HG03521 (cell line): ENCODE data around the gene TNFRSF18.

Experiments used
- ATAC-seq: cut with Tn5 transposase; IDR thresholded peaks from one replicate; pipeline ENCODE4 v1.9.1; 2021; ENCODE audit warnings: mild to moderate bottlenecking, moderate library complexity; ENCODE audit not compliant: unreplicated experiment

The TNFRSF18 gene

GRCh38 chr1:1228596-1229321 is 22.4 kb upstream of the TNFRSF18 start:
- no peak for ATAC-seq

DNA sequence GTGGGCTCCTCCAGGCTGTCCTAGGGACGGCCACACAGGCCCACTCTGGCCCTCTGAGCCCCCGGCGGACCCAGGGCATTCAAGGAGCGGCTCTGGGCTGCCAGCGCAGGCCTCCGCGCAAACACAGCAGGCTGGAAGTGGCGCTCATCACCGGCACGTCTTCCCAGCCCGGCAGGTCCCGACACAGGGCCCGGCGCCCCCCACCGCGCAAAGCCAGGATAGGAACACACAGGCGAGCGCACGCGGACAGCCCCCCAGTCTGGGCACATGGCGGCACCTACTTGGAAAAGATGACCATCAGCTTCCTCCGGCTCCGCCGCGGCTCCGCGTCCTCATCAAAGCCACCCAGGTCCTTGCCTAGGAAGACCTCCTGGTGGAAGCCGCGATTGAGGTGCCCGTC is 21.8 kb upstream of the TNFRSF18 start:
- no peak for ATAC-seq

GRCh38 chr1:1227386-1227785 is 21.0 kb upstream of the TNFRSF18 start:
- no peak for ATAC-seq

- ATAC-seq = no peak
These were observed 20.4 kb upstream of the TNFRSF18 start for GRCh38 chr1:1226566-1227362.

DNA sequence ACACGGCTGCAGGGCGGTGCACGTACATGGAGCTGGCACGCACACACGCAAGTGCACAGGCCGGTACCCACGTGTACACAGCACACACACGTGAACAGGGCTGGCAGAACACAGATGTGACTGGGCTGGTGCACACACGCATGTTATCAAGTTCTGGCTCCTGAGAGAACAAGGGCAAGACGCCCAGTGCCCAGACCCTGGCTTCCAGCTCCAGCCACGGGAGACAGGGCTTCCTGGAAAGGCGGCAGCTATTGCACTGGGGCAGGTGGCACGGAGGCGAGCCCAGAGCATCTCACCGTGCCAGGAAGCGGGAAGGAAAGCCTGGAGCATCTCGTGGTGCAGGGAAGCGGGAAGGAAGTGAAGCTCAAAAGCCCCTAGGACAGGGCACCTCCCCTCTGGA is 19.5 kb upstream of the TNFRSF18 start:
- ATAC-seq = no peak

- no peak for ATAC-seq
These were observed 18.9 kb upstream of the TNFRSF18 start for GRCh38 chr1:1225238-1225845.

DNA sequence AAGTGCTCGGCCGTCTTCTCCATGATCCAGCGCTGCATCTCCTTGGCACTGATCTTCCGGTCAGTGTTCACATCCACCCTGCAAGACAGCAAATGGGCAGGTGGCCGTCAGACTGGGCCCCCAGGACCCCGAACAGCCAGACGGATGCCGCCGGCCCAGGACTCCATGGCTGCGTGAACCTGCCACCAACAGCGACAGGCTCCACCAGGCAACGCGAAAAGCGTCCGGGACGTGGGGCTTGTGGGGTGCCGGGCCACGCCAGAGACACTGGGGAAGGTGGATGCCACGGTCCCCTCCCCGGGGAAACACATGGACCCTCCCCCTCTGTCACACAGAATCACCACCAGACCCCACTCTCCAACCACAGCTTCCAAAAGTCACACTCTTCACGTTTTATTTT is 17.5 kb upstream of the TNFRSF18 start:
- ATAC-seq = no peak

DNA sequence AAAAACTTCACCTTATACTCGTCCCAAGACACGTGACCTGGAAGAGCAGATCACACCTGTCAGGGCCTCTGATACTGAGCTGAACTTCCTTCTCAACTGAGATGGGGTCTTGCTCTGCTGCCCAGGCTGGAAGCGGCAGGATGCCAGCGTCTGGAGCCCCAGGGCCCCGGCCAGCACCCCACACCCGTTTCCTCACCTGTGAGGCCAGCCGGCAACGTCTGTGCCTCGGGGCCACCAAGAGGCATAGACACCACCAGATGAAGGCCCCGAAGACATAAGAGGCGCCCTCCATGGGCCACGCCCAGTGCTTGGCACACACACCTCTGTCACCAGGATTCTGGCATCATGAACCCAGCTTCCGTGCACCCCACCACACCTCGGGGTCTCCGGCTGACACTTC is 16.9 kb upstream of the TNFRSF18 start:
- ATAC-seq = no peak

DNA sequence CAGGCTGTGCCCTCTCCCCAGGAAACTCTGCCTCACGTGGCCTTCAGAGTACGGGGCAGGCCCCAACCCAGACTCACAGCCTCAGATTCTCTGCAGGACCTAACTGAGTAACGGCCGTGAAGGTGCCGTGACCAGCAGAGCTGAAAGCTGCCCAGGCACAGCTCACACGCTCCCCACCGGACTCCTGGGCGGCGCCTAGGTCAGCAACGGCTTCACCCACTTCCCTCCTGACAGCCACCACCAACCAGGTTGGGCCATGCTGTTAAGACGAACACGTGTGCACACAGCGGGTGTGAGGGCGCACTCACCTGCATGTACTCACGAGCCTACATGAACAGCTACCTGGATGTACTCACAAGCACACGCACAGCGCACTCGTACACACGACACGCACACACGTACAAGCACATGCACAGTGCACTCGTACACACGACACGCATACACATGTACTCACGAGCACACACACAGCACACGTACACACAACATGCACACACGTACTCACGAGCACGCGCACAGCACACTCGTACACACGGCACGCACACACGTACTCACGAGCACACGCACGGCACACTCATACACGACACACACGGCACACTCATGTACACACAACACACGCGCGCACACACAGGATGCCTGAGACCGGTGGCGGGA is 16.3 kb upstream of the TNFRSF18 start:
- no peak for ATAC-seq

DNA sequence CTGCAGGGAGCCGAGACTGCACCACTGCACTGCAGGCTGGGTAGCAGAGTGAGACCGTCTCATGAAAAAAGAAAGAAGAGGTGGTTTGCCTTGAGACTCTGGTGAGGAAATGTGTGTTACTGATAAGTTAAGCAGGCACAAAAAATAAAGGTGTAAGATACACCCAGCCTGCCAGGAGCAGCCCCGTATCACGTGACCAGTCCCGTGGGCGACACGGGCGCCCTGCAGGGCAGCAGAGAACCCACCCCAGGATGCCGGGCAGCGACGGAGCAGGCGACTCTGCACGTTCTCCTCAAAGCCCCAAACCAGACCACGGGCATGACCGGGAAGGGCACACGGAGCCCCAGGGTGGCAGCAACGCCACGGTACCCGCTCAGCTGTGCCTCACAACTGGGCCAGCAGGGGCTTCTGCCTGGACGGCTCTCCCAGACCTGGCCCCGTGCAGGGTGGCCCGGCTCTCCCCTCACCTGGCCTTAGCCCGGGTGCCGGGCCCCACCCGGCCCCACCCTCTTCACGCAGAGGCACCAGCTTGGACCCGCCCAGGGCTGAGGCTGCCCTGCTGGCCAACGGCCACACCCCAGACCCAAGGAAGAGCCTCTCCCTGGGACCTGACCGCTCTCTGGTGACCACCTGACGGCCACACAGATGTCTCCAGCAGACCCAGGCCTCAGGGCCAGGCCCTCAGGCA is 15.6 kb upstream of the TNFRSF18 start:
- ATAC-seq = no peak

DNA sequence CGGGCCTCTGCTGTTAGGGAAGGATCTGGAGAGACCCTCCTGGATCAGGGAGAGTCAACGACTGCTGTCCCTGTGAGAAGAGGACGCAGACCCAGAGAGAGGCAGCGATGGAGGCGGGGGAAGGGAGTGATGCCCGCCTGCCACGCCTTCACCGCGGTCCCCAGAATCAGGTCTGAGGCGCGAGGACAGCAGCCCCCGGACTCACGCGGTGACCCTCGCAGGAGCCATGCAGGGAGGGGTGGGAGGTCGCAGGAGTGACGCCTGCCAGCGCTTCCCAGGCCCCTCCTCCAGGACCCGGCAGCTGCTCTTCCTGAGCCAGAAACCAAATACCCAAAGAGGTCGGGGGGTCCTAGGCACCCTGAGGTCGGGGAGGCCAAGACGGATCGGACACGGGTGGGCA is 13.8 kb upstream of the TNFRSF18 start:
- ATAC-seq = no peak

GRCh38 chr1:1219341-1219740 is 12.9 kb upstream of the TNFRSF18 start:
- no peak for ATAC-seq

GRCh38 chr1:1218524-1219200 is 12.3 kb upstream of the TNFRSF18 start:
- ATAC-seq = no peak

- no peak for ATAC-seq
These were observed 11.5 kb upstream of the TNFRSF18 start for GRCh38 chr1:1217621-1218523.

DNA sequence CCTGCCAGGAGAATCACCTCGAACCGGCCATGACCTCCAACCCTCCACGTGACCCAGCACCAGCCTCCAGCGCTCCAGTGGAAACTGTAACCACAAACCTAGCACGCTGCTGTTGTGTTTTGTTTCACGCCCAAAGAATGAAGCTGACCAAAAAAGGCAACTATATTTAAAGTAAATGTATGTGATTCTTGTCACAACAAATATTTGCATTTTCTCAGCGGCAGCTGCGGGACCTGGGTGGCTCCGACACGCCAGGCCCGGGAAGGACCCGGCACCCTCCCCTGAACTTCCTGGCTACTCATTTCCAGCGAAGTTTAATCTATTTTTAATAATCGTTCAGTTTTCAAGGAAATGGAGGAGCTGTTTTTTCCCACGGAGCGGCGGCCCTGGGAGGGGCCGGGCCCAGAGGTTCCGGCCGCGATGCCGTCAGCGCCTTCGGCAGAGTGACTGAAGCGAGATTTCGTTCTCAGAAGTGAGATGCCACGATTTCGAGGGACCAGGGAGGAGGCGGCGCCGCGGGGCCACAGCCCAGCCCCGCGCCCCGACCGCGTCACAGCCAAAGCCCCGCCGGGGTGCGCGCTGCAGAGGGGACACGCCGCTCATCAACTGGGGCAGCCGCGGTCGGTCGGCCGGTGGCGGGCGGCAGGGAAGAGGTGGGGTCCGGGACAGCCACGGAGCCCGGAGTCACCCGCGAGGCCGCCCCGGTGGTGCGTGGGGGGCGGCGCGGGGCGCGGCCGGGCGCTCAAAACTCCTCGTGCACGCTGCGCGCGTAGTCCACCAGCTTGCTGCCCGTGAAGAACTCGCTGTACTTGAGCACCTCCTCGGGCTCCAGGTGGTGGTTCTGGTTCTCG is 10.6 kb upstream of the TNFRSF18 start:
- no peak for ATAC-seq

- no peak for ATAC-seq
These were observed 9.7 kb upstream of the TNFRSF18 start for GRCh38 chr1:1215881-1216605.

GRCh38 chr1:1215080-1215676 is 8.8 kb upstream of the TNFRSF18 start:
- ATAC-seq = no peak
